Natural killer cell (primary cell): ENCODE measurements around the gene CHD5. TPM values are rescaled to one million over a fixed set of nuclear protein-coding genes. Genes with fewer than 3 reads are reported as not detected.

Experiments used
- ATAC-seq, 3 donors: fragments of 150-1000 bp in 2 of 3; fragments of 200-7000 bp in 1 of 3; cut with Tn5 transposase; 1 replicate in 1 of 3; 2 replicates in 2 of 3; pipeline ENCODE4 v1.10.0; 2021; ENCODE audit warnings: mild to moderate bottlenecking in 2 of 3, moderate library complexity in 2 of 3
- DNase-seq, 2 donors: peaks; one replicate each; pipeline versions ENCODE4 v3.0.0 to v3.0.0-alpha.2; 2013 to 2021; ENCODE audit warnings: mixed read lengths in 1 of 2
- H3K27ac ChIP-seq: one replicate; pipeline ENCODE4 v1.5.1; 2013; ENCODE audit warnings: mild to moderate bottlenecking, low read length
- H3K27me3 ChIP-seq: one replicate; pipeline ENCODE4 v1.6.1; 2013; ENCODE audit warnings: low read length; ENCODE audit not compliant: control insufficient read depth, insufficient read depth
- H3K36me3 ChIP-seq: one replicate; pipeline ENCODE4 v1.6.1; 2013; ENCODE audit warnings: low read length; ENCODE audit not compliant: control insufficient read depth, insufficient read depth
- H3K4me1 ChIP-seq: one replicate; pipeline ENCODE4 v1.6.1; 2013; ENCODE audit warnings: low read length; ENCODE audit not compliant: control insufficient read depth, insufficient read depth
- H3K4me3 ChIP-seq: one replicate; pipeline ENCODE4 v1.5.1; 2013; ENCODE audit warnings: low read length
- H3K9me3 ChIP-seq: one replicate; pipeline ENCODE4 v1.6.1; 2013; ENCODE audit warnings: low read length; ENCODE audit not compliant: control insufficient read depth, insufficient read depth
- H3K27ac Mint-ChIP-seq, 2 donors: one replicate each; pipeline ENCODE4 v1.8.0; 2022; ENCODE audit warnings: mild to moderate bottlenecking in 2 of 2, mixed read lengths in 2 of 2, moderate library complexity in 1 of 2
- H3K27me3 Mint-ChIP-seq, 2 donors: one replicate each; pipeline ENCODE4 v1.8.0; 2022; ENCODE audit warnings: low read depth in 2 of 2, mixed read lengths in 2 of 2
- H3K36me3 Mint-ChIP-seq: one replicate; pipeline ENCODE4 v1.8.0; 2022; ENCODE audit warnings: mixed read lengths
- H3K4me1 Mint-ChIP-seq, 2 donors: one replicate each; pipeline ENCODE4 v1.8.0; 2022; ENCODE audit warnings: mixed read lengths in 2 of 2
- H3K4me3 Mint-ChIP-seq: one replicate; pipeline ENCODE4 v1.8.0; 2022; ENCODE audit warnings: mild to moderate bottlenecking, moderate library complexity, mixed read lengths
- H3K9me3 Mint-ChIP-seq, 2 donors: one replicate each; pipeline ENCODE4 v1.8.0; 2022; ENCODE audit warnings: mixed read lengths in 2 of 2
- WGBS: methylation state at CpG from one replicate; pipeline ENCODE4 v1.1.7; 2013; ENCODE audit warnings: missing lambda C conversion rate; ENCODE audit not compliant: insufficient coverage; 5-methylcytosine and 5-hydroxymethylcytosine counted together
- intact Hi-C: fragments of 100-400 bp; cut with micrococcal nuclease; formaldehyde crosslinking; loops from one replicate; pipeline ENCODE4 v1.14.2; 2022
- total RNA-seq, 4 donors: library from RNA; stranded (reverse); fragments of 120-200 nt in 1 of 4; gene quantifications; one replicate each; pipeline versions ENCODE4 v1.2.3 to v1.2.4, GENCODE V29; 2013 to 2022
- TF ChIP-seq, protein P1 (sequence below): fragments of 200-600 bp; IDR thresholded peaks from one replicate; pipeline ENCODE4 v1.8.0; 2022; ENCODE audit warnings: antibody characterized with exemption

The CHD5 gene
- total RNA-seq, 3 donors from 2014 or later (not counting 1 experiment from before 2014, with no cell fraction given) = 0.34 to 1.2 (median 0.73) TPM

DNA sequence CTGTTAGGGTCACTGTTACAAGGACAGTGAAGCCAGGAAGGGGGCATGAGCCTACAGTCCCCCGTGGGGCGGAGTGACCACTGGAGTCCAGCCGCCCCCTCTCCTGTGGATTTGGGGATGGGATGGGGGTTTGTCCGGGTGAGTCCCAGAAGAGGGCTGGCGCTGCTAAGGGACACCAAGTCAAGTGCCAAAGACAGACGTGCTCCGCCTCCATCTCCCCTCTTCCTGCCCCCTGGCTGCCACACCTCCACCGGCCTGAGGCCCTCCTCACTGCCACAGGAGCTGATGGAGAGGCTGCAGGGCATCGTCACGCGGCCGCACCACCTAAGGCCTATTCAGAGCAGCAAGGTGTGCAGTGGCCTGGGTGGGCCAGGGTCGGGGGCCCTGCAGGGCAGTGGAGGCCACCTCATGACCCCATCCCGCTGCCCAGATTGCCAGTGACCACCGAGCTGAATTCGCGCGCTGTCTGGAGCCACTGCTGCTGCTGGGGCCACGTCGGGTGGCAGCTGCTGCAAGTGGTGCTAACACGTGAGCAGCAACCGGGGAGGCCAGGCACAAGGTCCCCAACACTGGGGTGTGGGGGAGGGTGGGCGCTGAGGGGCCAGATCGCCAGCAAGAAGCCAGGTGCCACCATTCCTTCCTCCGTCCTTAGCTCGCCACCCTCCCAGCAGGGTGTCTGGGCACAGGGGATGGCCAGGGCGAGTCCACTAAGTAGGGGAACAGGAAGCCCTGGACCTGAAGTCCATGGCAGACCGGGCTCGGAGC lies 30.7 kb upstream of the CHD5 start:
- Mint-ChIP-seq H3K27ac (no peak overlapping the region), H3K27me3 (peaks cover 8 to 30% of the 10 kb centered on the region in 2 donors), H3K9me3 (no peaks in the 10 kb centered on the region), H3K4me3 (no peak overlapping the region), H3K4me1 (no peaks in the 10 kb centered on the region), H3K36me3 (no peaks in the 10 kb centered on the region)
- Histone ChIP-seq H3K27me3 (peaks cover 15% of the 10 kb centered on the region), H3K4me3 (no peak overlapping the region), H3K27ac (no peak overlapping the region), H3K4me1 (peaks cover 26% of the 10 kb centered on the region), H3K9me3 (no peaks in the 10 kb centered on the region), H3K36me3 (no peaks in the 10 kb centered on the region)
- WGBS = 95% methylated on average over 29 of the region's 29 CpGs
- ATAC-seq = no peak
- TF ChIP-seq, protein P1, sequence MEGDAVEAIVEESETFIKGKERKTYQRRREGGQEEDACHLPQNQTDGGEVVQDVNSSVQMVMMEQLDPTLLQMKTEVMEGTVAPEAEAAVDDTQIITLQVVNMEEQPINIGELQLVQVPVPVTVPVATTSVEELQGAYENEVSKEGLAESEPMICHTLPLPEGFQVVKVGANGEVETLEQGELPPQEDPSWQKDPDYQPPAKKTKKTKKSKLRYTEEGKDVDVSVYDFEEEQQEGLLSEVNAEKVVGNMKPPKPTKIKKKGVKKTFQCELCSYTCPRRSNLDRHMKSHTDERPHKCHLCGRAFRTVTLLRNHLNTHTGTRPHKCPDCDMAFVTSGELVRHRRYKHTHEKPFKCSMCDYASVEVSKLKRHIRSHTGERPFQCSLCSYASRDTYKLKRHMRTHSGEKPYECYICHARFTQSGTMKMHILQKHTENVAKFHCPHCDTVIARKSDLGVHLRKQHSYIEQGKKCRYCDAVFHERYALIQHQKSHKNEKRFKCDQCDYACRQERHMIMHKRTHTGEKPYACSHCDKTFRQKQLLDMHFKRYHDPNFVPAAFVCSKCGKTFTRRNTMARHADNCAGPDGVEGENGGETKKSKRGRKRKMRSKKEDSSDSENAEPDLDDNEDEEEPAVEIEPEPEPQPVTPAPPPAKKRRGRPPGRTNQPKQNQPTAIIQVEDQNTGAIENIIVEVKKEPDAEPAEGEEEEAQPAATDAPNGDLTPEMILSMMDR = no peak
- DNase-seq = no peak
- intact Hi-C loops = no loop called here

- Mint-ChIP-seq H3K4me1 (no peaks in the 10 kb centered on the region), H3K27ac (no peak overlapping the region), H3K36me3 (no peaks in the 10 kb centered on the region), H3K4me3 (peak overlapping the region; percentile 4), H3K27me3 (peaks cover 0 to 24% of the 10 kb centered on the region in 2 donors), H3K9me3 (no peaks in the 10 kb centered on the region)
- Histone ChIP-seq H3K36me3 (no peaks in the 10 kb centered on the region), H3K4me3 (no peak overlapping the region), H3K9me3 (no peaks in the 10 kb centered on the region), H3K27ac (no peak overlapping the region), H3K27me3 (peaks cover 20% of the 10 kb centered on the region), H3K4me1 (peaks cover 34% of the 10 kb centered on the region)
- no peak for ATAC-seq
- DNase-seq = peak in 1 of 2 donors; percentile 41
- intact Hi-C loops = no loop called here
- 83% methylated on average over 17 of the region's 17 CpGs for WGBS
- TF ChIP-seq, protein P1 = no peak
Observed at GRCh38 chr1:6209661-6210580, 29.8 kb upstream of the CHD5 start.

DNA sequence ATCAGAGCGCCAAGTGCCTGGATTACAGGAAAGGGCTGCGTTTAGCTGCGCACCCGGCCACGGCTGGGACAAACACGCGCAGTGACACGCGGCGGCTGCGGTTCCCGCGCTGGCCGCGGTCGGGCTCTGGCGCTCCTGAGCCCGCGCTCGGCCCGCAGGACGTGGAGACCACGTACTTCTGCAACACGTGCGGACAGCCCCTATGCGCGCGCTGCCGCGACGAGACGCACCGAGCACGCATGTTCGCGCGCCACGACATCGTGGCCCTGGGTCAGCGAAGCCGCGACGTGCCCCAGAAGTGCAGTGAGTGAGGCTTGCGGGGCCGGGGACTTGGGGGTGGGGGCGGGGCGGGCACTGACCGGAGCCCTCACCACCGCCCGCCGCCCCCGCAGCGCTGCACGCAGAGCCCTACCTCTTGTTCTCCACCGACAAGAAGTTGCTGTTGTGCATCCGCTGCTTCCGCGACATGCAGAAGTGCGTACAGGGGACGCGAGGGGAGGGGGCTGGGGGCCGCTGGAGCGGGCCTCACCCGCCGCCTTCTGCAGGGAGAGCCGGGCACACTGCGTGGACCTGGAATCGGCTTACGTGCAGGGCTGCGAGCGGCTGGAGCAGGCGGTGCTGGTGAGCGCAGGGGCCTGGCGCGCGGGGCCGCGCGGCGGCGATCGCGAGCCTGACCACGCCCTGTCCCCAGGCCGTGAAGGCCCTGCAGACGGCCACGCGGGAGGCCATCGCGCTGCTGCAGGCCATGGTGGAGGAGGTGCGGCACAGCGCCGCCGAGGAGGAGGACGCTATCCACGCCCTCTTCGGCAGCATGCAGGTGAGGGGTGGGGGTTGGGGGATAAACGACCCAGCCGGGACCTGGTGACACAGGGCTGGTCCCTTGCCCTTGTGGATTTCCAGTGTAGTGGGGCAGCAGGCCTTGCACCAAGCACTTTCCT lies 28.9 kb upstream of the CHD5 start:
- TF ChIP-seq, protein P1 = no peak
- Mint-ChIP-seq H3K27me3 (peaks cover 0 to 24% of the 10 kb centered on the region in 2 donors), H3K4me1 (no peaks in the 10 kb centered on the region), H3K36me3 (no peaks in the 10 kb centered on the region), H3K4me3 (peak overlapping the region; percentile 45), H3K9me3 (no peaks in the 10 kb centered on the region), H3K27ac (no peak overlapping the region)
- no peaks in the 10 kb centered on the region for H3K9me3 ChIP-seq
- DNase-seq (peak in 1 of 2 donors; percentile 46), ATAC-seq (peak; percentile 51 to 53 (median 53))
- peaks cover 20% of the 10 kb centered on the region for H3K27me3 ChIP-seq
- 5% methylated on average over 99 of the region's 99 CpGs for whole genome bisulfite sequencing
- H3K4me1 ChIP-seq = peaks cover 38% of the 10 kb centered on the region
- no peak overlapping the region for H3K4me3 ChIP-seq
- intact Hi-C loops = no loop called here
- H3K36me3 ChIP-seq = no peaks in the 10 kb centered on the region
- H3K27ac ChIP-seq = no peak overlapping the region
